Loucy (cell line): ENCODE data around the gene FRMD4A.

Experiments
- CTCF ChIP-seq: fragments of 200-600 bp; sonication (generic); conservative IDR thresholded peaks from 2 replicates; pipeline ENCODE4 v1.5.1; 2014; ENCODE audit warnings: mild to moderate bottlenecking, antibody characterized with exemption, low read length
- EZH2phosphoT487 ChIP-seq: fragments of 200-600 bp; IDR thresholded peaks from 2 replicates; pipeline ENCODE4 v1.6.1; 2018; ENCODE audit warnings: antibody characterized with exemption, mild to moderate bottlenecking, moderate library complexity, borderline replicate concordance

- no peak for TF ChIP-seq CTCF
- no peak for TF ChIP-seq EZH2phosphoT487
These were observed 264.6 kb downstream of the FRMD4A start for GRCh38 chr10:14066106-14066505.
